HEK293T (cell line): ENCODE measurements around the gene UPF2.

Source experiments
- CTBP1 ChIP-seq: fragments of 450-650 bp; IDR thresholded peaks from 2 replicates; pipeline ENCODE4 v1.6.1; 2016; ENCODE audit warnings: borderline replicate concordance
- HDGF ChIP-seq: fragments of 450-650 bp; IDR thresholded peaks from 2 replicates; pipeline ENCODE4 v1.6.1; 2017; ENCODE audit warnings: antibody characterized with exemption, borderline replicate concordance

DNA sequence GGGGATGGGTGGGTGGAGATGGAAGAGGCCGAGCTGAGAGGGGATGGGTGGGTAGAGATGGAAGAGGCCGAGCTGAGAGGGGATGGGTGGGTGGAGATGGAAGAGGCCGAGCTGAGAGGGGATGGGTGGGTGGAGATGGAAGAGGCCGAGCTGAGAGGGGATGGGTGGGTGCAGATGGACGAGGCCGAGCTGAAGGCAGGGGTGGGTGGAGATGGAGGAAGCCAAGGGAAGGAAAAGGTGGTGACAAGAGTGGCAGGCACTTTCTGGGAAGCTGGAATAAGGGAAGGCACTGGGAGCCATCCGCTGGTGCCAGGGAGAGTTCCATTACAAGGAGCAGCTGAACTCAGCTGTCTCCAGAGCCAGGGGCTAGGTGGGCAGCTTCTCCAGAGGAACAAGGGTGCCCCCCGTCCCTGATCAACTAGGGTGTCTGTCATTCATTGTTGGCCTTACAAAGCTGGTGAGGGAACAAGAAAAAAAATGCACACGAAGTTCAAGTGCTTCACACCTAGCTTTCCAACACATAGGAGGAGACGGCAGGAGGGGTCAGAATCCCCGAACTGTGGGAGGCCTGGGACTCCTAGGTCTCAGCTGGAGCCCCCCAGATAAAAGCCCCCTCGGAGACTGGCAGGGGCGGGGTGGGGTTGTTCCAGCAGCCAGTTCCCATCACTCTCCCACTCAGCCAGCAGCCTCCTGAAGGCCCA lies 157.0 kb downstream of the UPF2 start:
- TF ChIP-seq HDGF (no peak), CTBP1 (no peak)
